Thoracic aorta (tissue), 2 donors: ENCODE results near the gene NBPF3. TPM values are rescaled to one million over a fixed set of nuclear protein-coding genes. Genes with fewer than 3 reads are reported as not detected.

Source experiments
- ATAC-seq: fragments of 150-250 bp; one replicate; pipeline ENCODE4 v1.8.0; 2017; ENCODE audit warnings: low read depth; ENCODE audit not compliant: insufficient number of reproducible peaks, low FRiP score
- DNase-seq: peaks from one replicate; pipeline ENCODE4 v3.0.0-alpha.2; 2020; ENCODE audit warnings: low spot score
- H3K27ac ChIP-seq, 2 donors: fragments of 200-600 bp; sonication (generic); 1 replicate in 1 of 2; 2 replicates in 1 of 2; pipeline ENCODE4 v1.5.1; 2016; ENCODE audit warnings: mild to moderate bottlenecking in 2 of 2, moderate library complexity in 2 of 2
- H3K27me3 ChIP-seq: fragments of 200-600 bp; sonication (generic); replicated peaks from 2 replicates; pipeline ENCODE4 v1.6.0; 2016; ENCODE audit warnings: mild to moderate bottlenecking; ENCODE audit not compliant: insufficient read depth
- H3K36me3 ChIP-seq: fragments of 200-600 bp; sonication (generic); one replicate; pipeline ENCODE4 v1.5.1; 2016
- H3K4me1 ChIP-seq, 2 donors: fragments of 200-600 bp; sonication (generic); 1 replicate in 1 of 2; 2 replicates in 1 of 2; pipeline versions ENCODE4 v1.5.1 to v1.6.0; 2016; ENCODE audit warnings: low read depth in 2 of 2, mild to moderate bottlenecking in 1 of 2; ENCODE audit not compliant: control insufficient read depth in 1 of 2
- H3K4me3 ChIP-seq: fragments of 200-600 bp; sonication (generic); 2 replicates; pipeline ENCODE4 v1.5.1; 2016; ENCODE audit warnings: mild to moderate bottlenecking
- H3K9me3 ChIP-seq: fragments of 200-600 bp; sonication (generic); 2 replicates; pipeline ENCODE4 v1.5.1; 2016
- total RNA-seq, 2 donors: library from RNA; depleted of rRNA; stranded (reverse); fragments of >200 nt; gene quantifications; one replicate each; pipeline versions ENCODE4 v1.1.0 to v1.2.3, GENCODE V29; 2016
- TF ChIP-seq, protein P1 (sequence below): fragments of 200-600 bp; sonication (generic); IDR thresholded peaks from one replicate; pipeline ENCODE4 v1.5.1; 2019; ENCODE audit warnings: antibody characterized with exemption

The NBPF3 gene
- total RNA-seq, 2 donors from 2014 or later = 4.2 to 9.5 TPM

DNA sequence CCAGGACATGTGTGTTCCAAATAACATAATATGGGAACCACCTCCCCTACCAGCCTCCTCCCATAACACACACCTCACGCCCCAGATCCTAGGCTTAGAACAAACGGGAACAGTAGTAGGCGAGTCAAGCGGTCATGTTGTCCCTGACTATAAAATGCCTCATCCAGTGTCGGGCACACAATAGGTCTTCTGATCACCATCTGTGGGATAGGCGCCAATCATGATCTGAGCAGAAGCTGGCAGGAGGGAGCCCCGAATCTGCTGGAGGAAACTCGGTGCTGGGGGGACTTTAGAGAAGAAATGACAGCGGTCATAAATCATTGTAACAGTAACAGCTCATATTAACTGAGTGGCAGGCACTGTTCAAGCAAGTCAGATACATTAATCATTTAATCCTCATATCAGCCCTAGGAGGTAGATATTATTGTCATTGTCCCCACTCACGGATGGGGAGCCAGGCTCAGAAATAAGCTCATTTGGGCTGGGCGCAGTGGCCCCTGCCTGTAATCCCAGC is 82.6 kb downstream of the NBPF3 start:
- no peak for DNase-seq
- no peaks in the 10 kb centered on the region for H3K9me3 ChIP-seq
- H3K27me3 ChIP-seq = no peaks in the 10 kb centered on the region
- H3K4me3 ChIP-seq = no peak overlapping the region
- no peaks in the 10 kb centered on the region for H3K4me1 ChIP-seq
- H3K27ac ChIP-seq = no peak overlapping the region
- ATAC-seq = no peak
- no peaks in the 10 kb centered on the region for H3K36me3 ChIP-seq
- TF ChIP-seq, protein P1, sequence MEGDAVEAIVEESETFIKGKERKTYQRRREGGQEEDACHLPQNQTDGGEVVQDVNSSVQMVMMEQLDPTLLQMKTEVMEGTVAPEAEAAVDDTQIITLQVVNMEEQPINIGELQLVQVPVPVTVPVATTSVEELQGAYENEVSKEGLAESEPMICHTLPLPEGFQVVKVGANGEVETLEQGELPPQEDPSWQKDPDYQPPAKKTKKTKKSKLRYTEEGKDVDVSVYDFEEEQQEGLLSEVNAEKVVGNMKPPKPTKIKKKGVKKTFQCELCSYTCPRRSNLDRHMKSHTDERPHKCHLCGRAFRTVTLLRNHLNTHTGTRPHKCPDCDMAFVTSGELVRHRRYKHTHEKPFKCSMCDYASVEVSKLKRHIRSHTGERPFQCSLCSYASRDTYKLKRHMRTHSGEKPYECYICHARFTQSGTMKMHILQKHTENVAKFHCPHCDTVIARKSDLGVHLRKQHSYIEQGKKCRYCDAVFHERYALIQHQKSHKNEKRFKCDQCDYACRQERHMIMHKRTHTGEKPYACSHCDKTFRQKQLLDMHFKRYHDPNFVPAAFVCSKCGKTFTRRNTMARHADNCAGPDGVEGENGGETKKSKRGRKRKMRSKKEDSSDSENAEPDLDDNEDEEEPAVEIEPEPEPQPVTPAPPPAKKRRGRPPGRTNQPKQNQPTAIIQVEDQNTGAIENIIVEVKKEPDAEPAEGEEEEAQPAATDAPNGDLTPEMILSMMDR = no peak

DNA sequence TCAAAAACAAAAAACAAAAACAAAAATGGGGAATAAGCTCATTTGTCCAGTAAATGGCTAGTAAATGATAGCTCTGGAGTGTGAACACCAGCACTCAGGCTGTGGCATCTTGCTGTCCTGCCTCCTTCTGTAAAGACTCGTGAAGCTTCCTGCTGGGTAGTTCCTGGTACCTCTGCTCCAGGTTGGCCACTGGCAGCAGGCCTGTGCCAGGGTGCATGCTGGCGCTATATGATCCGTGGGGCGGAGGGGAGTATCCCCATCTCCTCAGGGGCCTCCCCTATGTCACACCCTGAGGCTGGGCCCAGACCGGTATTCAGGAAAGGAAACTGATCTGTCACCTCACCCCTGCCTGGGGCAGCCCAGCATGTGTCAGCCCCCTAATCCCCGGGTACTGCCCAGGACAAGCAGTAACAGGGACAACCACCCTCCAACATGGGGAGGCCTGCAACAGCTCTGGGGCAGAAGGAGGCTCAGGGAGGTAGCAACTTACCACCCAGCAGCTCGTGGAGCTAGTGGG is 83.4 kb downstream of the NBPF3 start:
- ATAC-seq = no peak
- TF ChIP-seq, protein P1 = no peak
- Histone ChIP-seq H3K36me3 (no peaks in the 10 kb centered on the region), H3K9me3 (no peaks in the 10 kb centered on the region), H3K4me3 (no peak overlapping the region), H3K4me1 (no peaks in the 10 kb centered on the region), H3K27ac (no peak overlapping the region), H3K27me3 (no peaks in the 10 kb centered on the region)
- DNase-seq = no peak

GRCh38 chr1:21524220-21524619 is 84.3 kb downstream of the NBPF3 start:
- ATAC-seq (no peak), DNase-seq (no peak)
- Histone ChIP-seq H3K4me1 (no peaks in the 10 kb centered on the region), H3K27me3 (no peaks in the 10 kb centered on the region), H3K9me3 (no peaks in the 10 kb centered on the region), H3K36me3 (no peaks in the 10 kb centered on the region), H3K27ac (no peak overlapping the region), H3K4me3 (no peak overlapping the region)
- TF ChIP-seq, protein P1 = no peak

GRCh38 chr1:21524686-21525339 is 84.9 kb downstream of the NBPF3 start:
- Histone ChIP-seq H3K4me3 (no peak overlapping the region), H3K27me3 (no peaks in the 10 kb centered on the region), H3K36me3 (no peaks in the 10 kb centered on the region), H3K27ac (no peak overlapping the region), H3K9me3 (no peaks in the 10 kb centered on the region), H3K4me1 (no peaks in the 10 kb centered on the region)
- TF ChIP-seq, protein P1 = no peak
- no peak for DNase-seq
- ATAC-seq = no peak

GRCh38 chr1:21525340-21525717 is 85.4 kb downstream of the NBPF3 start:
- no peak for ATAC-seq
- H3K4me3 ChIP-seq = no peak overlapping the region
- no peaks in the 10 kb centered on the region for H3K9me3 ChIP-seq
- H3K27ac ChIP-seq = no peak overlapping the region
- no peaks in the 10 kb centered on the region for H3K27me3 ChIP-seq
- TF ChIP-seq, protein P1 = no peak
- H3K36me3 ChIP-seq = no peaks in the 10 kb centered on the region
- no peak for DNase-seq
- no peaks in the 10 kb centered on the region for H3K4me1 ChIP-seq
